ENCODE data around the gene NOTUM.

GRCh38 chr17:81986606-81987005 lies 25.6 kb upstream of the NOTUM start:
- no peak for TF ChIP-seq CTCF (IDR thresholded peaks at IDR 0.05; ENCODE audit: borderline replicate concordance, extremely low read depth, low read length, poor library complexity, severe bottlenecking)
- TF ChIP-seq EZH2 (IDR thresholded peaks at IDR 0.05; ENCODE audit: borderline replicate concordance, low read depth, low read length, severe bottlenecking), result no peak

All from DND-41 (cell line).